IMR-90 (cell line): ENCODE results near the gene GPR141. TPM values are rescaled to one million over a fixed set of nuclear protein-coding genes. Genes with fewer than 3 reads are reported as not detected.

Experiments used
- ATAC-seq: fragments of 200-7000 bp; cut with Tn5 transposase; 2 replicates; pipeline ENCODE4 v1.9.1; 2020; ENCODE audit warnings: low read depth, mild to moderate bottlenecking, moderate library complexity
- BruUV-seq: library from RNA; stranded (reverse); fragments of 400-500 nt; replicated peaks from 2 replicates; lab custom pipeline; 2021; lab: Mats Ljungman, UMichigan
- CTCF ChIA-PET: fragments of 300-600 bp; formaldehyde crosslinking; extraction: SDS; loops from one replicate; lab custom pipeline; 2021; ENCODE audit warnings: antibody characterized with exemption; lab: Yijun Ruan, JAX
- POLR2A ChIA-PET: fragments of 300-600 bp; sonication (Branson Sonifier 250); formaldehyde crosslinking; loops from one replicate; lab custom pipeline; 2022; ENCODE audit warnings: antibody characterized with exemption; ENCODE audit not compliant: unreplicated experiment; lab: Charles Lee
- DNase-seq: peaks from one replicate; pipeline ENCODE4 v3.0.0; 2013
- H2AFZ ChIP-seq: replicated peaks from 2 replicates; pipeline ENCODE3; 2013; ENCODE audit warnings: low read length, mild to moderate bottlenecking; ENCODE audit not compliant: poor library complexity
- H2AK5ac ChIP-seq: 2 replicates; pipeline ENCODE4 v1.6.1; 2013; ENCODE audit warnings: low read depth, low read length, inconsistent platforms
- H2AK9ac ChIP-seq: replicated peaks from 2 replicates; pipeline ENCODE3; 2013; ENCODE audit warnings: mild to moderate bottlenecking, low read depth, low read length, moderate library complexity; ENCODE audit not compliant: poor library complexity
- H2BK120ac ChIP-seq: 2 replicates; pipeline ENCODE4 v1.6.1; 2013; ENCODE audit warnings: low read depth, low read length, inconsistent platforms
- H2BK15ac ChIP-seq: 3 replicates; pipeline ENCODE4 v1.6.1; 2013; ENCODE audit warnings: low read depth, low read length, inconsistent platforms
- H2BK20ac ChIP-seq: 2 replicates; pipeline ENCODE4 v1.6.1; 2013; ENCODE audit warnings: low read depth, mild to moderate bottlenecking, inconsistent platforms, low read length, moderate library complexity
- H2BK5ac ChIP-seq: 2 replicates; pipeline ENCODE4 v1.6.1; 2013; ENCODE audit warnings: mild to moderate bottlenecking, low read depth, low read length, inconsistent platforms; ENCODE audit not compliant: poor library complexity, severe bottlenecking
- H3K14ac ChIP-seq: replicated peaks from 2 replicates; pipeline ENCODE4 v1.6.1; 2013; ENCODE audit warnings: low read depth, low read length, inconsistent platforms
- H3K18ac ChIP-seq: 2 replicates; pipeline ENCODE4 v1.6.1; 2013; ENCODE audit warnings: low read depth, low read length, control low read depth
- H3K23ac ChIP-seq: 2 replicates; pipeline ENCODE4 v1.6.1; 2013; ENCODE audit warnings: low read depth, low read length, inconsistent platforms
- H3K27ac ChIP-seq: 2 replicates; pipeline ENCODE4 v1.5.1; 2013; ENCODE audit warnings: mild to moderate bottlenecking, control low read depth, low read length; ENCODE audit not compliant: insufficient read depth
- H3K27me3 ChIP-seq: 2 replicates; pipeline ENCODE4 v1.6.1; 2013; ENCODE audit warnings: low read length; ENCODE audit not compliant: control insufficient read depth, insufficient read depth
- H3K36me3 ChIP-seq: 2 replicates; pipeline ENCODE4 v1.6.1; 2013; ENCODE audit warnings: low read length, mixed read lengths; ENCODE audit not compliant: control insufficient read depth, insufficient read depth
- H3K4ac ChIP-seq: 2 replicates; pipeline ENCODE4 v1.6.1; 2013; ENCODE audit warnings: low read depth, low read length, inconsistent platforms
- H3K4me1 ChIP-seq: 2 replicates; pipeline ENCODE4 v1.6.1; 2013; ENCODE audit warnings: low read length, mixed read lengths; ENCODE audit not compliant: control insufficient read depth, insufficient read depth
- H3K4me2 ChIP-seq: 2 replicates; pipeline ENCODE4 v1.6.1; 2013; ENCODE audit warnings: low read depth, mild to moderate bottlenecking, control low read depth, low read length, moderate library complexity
- H3K4me3 ChIP-seq: 2 replicates; pipeline ENCODE4 v1.5.1; 2013; ENCODE audit warnings: low read depth, mild to moderate bottlenecking, control low read depth, low read length, moderate library complexity; ENCODE audit not compliant: insufficient read depth
- H3K56ac ChIP-seq: 2 replicates; pipeline ENCODE4 v1.6.1; 2013; ENCODE audit warnings: low read length, inconsistent platforms; ENCODE audit not compliant: insufficient read depth; ENCODE audit errors: extremely low read depth
- H3K79me1 ChIP-seq, 2 experiments: 2 replicates each; pipeline ENCODE4 v1.6.1; 2013; ENCODE audit warnings: low read length in 2 of 2, inconsistent platforms in 1 of 2, low read depth in 1 of 2
- H3K9ac ChIP-seq: 2 replicates; pipeline ENCODE4 v1.6.1; 2013; ENCODE audit warnings: low read depth, low read length, control low read depth
- H3K9me1 ChIP-seq: 2 replicates; pipeline ENCODE4 v1.6.1; 2013; ENCODE audit warnings: low read length, inconsistent platforms; ENCODE audit not compliant: insufficient read depth
- H3K9me3 ChIP-seq: 2 replicates; pipeline ENCODE4 v1.6.1; 2013; ENCODE audit warnings: low read length; ENCODE audit not compliant: control insufficient read depth, insufficient read depth
- H4K20me1 ChIP-seq: 2 replicates; pipeline ENCODE4 v1.6.1; 2013; ENCODE audit warnings: low read length, inconsistent platforms; ENCODE audit not compliant: insufficient read depth
- H4K5ac ChIP-seq: 2 replicates; pipeline ENCODE4 v1.6.1; 2013; ENCODE audit warnings: mild to moderate bottlenecking, low read depth, low read length, control low read depth
- H4K8ac ChIP-seq, 2 experiments: 2 replicates each; pipeline ENCODE4 v1.6.1; 2013; ENCODE audit warnings: low read depth in 2 of 2, low read length in 2 of 2, control low read depth in 1 of 2, inconsistent platforms in 1 of 2
- H4K91ac ChIP-seq: 2 replicates; pipeline ENCODE4 v1.6.1; 2013; ENCODE audit warnings: low read depth, low read length, inconsistent platforms; ENCODE audit not compliant: insufficient read depth
- BHLHE40 ChIP-seq: fragments of 150-350 bp; IDR thresholded peaks from 2 replicates; pipeline ENCODE4 v1.6.1; 2016; ENCODE audit warnings: mild to moderate bottlenecking, low read depth, low read length
- CEBPB ChIP-seq: IDR thresholded peaks from 2 replicates; pipeline ENCODE4 v1.6.1; 2012; ENCODE audit warnings: low read depth, low read length, improper control_type of control experiment
- CHD1 ChIP-seq: IDR thresholded peaks from 2 replicates; pipeline ENCODE4 v1.6.1; 2012; ENCODE audit warnings: low read depth, low read length, improper control_type of control experiment
- CTCF ChIP-seq: conservative IDR thresholded peaks from 2 replicates; pipeline ENCODE4 v1.5.1; 2012; ENCODE audit warnings: mild to moderate bottlenecking, low read depth, low read length, improper control_type of control experiment
- ELK1 ChIP-seq: fragments of 150-350 bp; IDR thresholded peaks from 2 replicates; pipeline ENCODE4 v1.6.1; 2016; ENCODE audit warnings: low read depth, mild to moderate bottlenecking, low read length, moderate library complexity, borderline replicate concordance
- FOS ChIP-seq: fragments of 150-350 bp; IDR thresholded peaks from 2 replicates; pipeline ENCODE4 v1.6.1; 2016; ENCODE audit warnings: low read depth, low read length
- MAFK ChIP-seq: IDR thresholded peaks from 2 replicates; pipeline ENCODE4 v1.6.1; 2012; ENCODE audit warnings: low read depth, low read length, improper control_type of control experiment
- MAZ ChIP-seq: IDR thresholded peaks from 2 replicates; pipeline ENCODE4 v1.6.1; 2012; ENCODE audit warnings: low read depth, mild to moderate bottlenecking, low read length, improper control_type of control experiment, moderate library complexity, borderline replicate concordance
- MXI1 ChIP-seq: IDR thresholded peaks from 2 replicates; pipeline ENCODE4 v1.6.1; 2012; ENCODE audit warnings: low read depth, mild to moderate bottlenecking, low read length, moderate library complexity, borderline replicate concordance
- NFE2L2 ChIP-seq: fragments of 150-350 bp; IDR thresholded peaks from 2 replicates; pipeline ENCODE4 v1.6.1; 2016; ENCODE audit warnings: low read depth, mild to moderate bottlenecking, low read length
- POLR2A ChIP-seq: IDR thresholded peaks from 2 replicates; pipeline ENCODE4 v1.6.1; 2012; ENCODE audit warnings: mild to moderate bottlenecking, low read depth, low read length
- RCOR1 ChIP-seq: IDR thresholded peaks from 2 replicates; pipeline ENCODE4 v1.6.1; 2012; ENCODE audit warnings: mild to moderate bottlenecking, low read length, improper control_type of control experiment; ENCODE audit not compliant: insufficient replicate concordance
- RFX5 ChIP-seq: IDR thresholded peaks from 2 replicates; pipeline ENCODE4 v1.8.0; 2012; ENCODE audit warnings: low read depth, mild to moderate bottlenecking, low read length, moderate library complexity
- SMC3 ChIP-seq: fragments of 150-350 bp; IDR thresholded peaks from 2 replicates; pipeline ENCODE4 v1.6.1; 2016; ENCODE audit warnings: low read depth, mild to moderate bottlenecking, antibody characterized with exemption, low read length, moderate library complexity
- USF2 ChIP-seq: fragments of 150-350 bp; IDR thresholded peaks from 2 replicates; pipeline ENCODE4 v1.6.1; 2017; ENCODE audit warnings: mild to moderate bottlenecking, antibody characterized with exemption, low read length, low read depth
- WGBS, 2 experiments: methylation state at CpG; one replicate each; pipeline versions ENCODE4 v1.1.5 to v1.1.7; 2013; ENCODE audit warnings: missing lambda C conversion rate in 2 of 2; ENCODE audit not compliant: insufficient read length in 1 of 2; ENCODE audit errors: extremely low coverage in 2 of 2; 5-methylcytosine and 5-hydroxymethylcytosine counted together
- dilution Hi-C: fragments of 300-500 bp; cut with HindIII; formaldehyde crosslinking; loops from one replicate; pipeline ENCODE4 v1.14.3; 2018; ENCODE audit warnings: low sequenced_read_pairs; ENCODE audit not compliant: unreplicated experiment
- in situ Hi-C: fragments of 300-500 bp; cut with MboI; formaldehyde crosslinking; loops from 3 replicates; pipeline ENCODE4 v1.14.3; 2019; ENCODE audit warnings: low sequenced_read_pairs, inconsistent platforms, mixed read lengths
- intact Hi-C: fragments of 100-400 bp; cut with micrococcal nuclease; formaldehyde crosslinking; loops from 2 replicates; pipeline ENCODE4 v1.10.0; 2022
- polyA plus RNA-seq, 3 experiments: library from polyadenylated mRNA; depleted of rRNA; stranded (reverse); fragments of >200 nt; gene quantifications; 2 replicates each; pipeline ENCODE4 v1.2.3, GENCODE V29; 2012; ENCODE audit warnings: low replicate concordance in 1 of 3
- total RNA-seq: library from RNA; depleted of rRNA; stranded (reverse); fragments of >200 nt; gene quantifications from 2 replicates; pipeline ENCODE4 v1.2.3, GENCODE V29; 2012

The GPR141 gene
- total and polyA plus RNA-seq, 2 of the 4 experiments (the other 2 are of a cell fraction): not detected

- no peaks in the 10 kb centered on the region for H3K79me1 ChIP-seq
- H3K27ac ChIP-seq: no peak overlapping the region
- no peaks in the 10 kb centered on the region for H3K36me3 ChIP-seq
- ATAC-seq (no peak), DNase-seq (no peak)
- no peak overlapping the region for H2AK5ac ChIP-seq
- no peak overlapping the region for H2BK120ac ChIP-seq
- H4K20me1 ChIP-seq: no peaks in the 10 kb centered on the region
- dilution Hi-C loops (no loop called here), intact Hi-C loops (no loop called here), in situ Hi-C loops (no loop called here)
- no peak overlapping the region for H3K23ac ChIP-seq
- H3K4me2 ChIP-seq: no peak overlapping the region
- H3K4me1 ChIP-seq: no peaks in the 10 kb centered on the region
- H4K5ac ChIP-seq: no peak overlapping the region
- no peaks in the 10 kb centered on the region for H3K9me1 ChIP-seq
- no peak overlapping the region for H4K8ac ChIP-seq
- POLR2A ChIA-PET: no interaction called here
- no peak overlapping the region for H3K14ac ChIP-seq
- H2AFZ ChIP-seq: no peak overlapping the region
- H2BK5ac ChIP-seq: no peak overlapping the region
- H3K9ac ChIP-seq: no peak overlapping the region
- peaks cover 5% of the 10 kb centered on the region; the same call in 1 of the 2 replicates for H3K9me3 ChIP-seq
- no peak overlapping the region for H3K4ac ChIP-seq
- no peak overlapping the region for H3K18ac ChIP-seq
- TF ChIP-seq RCOR1: no peak
- no peak for TF ChIP-seq USF2
- no peak for TF ChIP-seq MXI1
- TF ChIP-seq RFX5: no peak
- no peak for TF ChIP-seq ELK1
- no peak for TF ChIP-seq SMC3
- no peak for TF ChIP-seq MAZ
- TF ChIP-seq FOS: no peak
- TF ChIP-seq CTCF: no peak
- no peak for TF ChIP-seq NFE2L2
- TF ChIP-seq CEBPB: no peak
- no peak for TF ChIP-seq MAFK
- TF ChIP-seq BHLHE40: no peak
- no peak for TF ChIP-seq POLR2A
- TF ChIP-seq CHD1: no peak
- H4K91ac ChIP-seq: no peak overlapping the region
- no peaks in the 10 kb centered on the region for H3K27me3 ChIP-seq
- CTCF ChIA-PET: no interaction called here
- H2BK15ac ChIP-seq: no peak overlapping the region
- no peak overlapping the region for H3K56ac ChIP-seq
- BruUV-seq: no TSS peak
- WGBS, 2 experiments: no CpG with 5 or more reads among the region's 4 CpGs
- no peak overlapping the region for H2BK20ac ChIP-seq
- no peak overlapping the region for H2AK9ac ChIP-seq
- H3K4me3 ChIP-seq: no peak overlapping the region
Observed at GRCh38 chr7:37660614-37661013, 23.0 kb upstream of the GPR141 start.
